HepG2 (cell line): ENCODE results near the gene ZNF74. TPM values are rescaled to one million over a fixed set of nuclear protein-coding genes. Genes with fewer than 3 reads are reported as not detected.

ENCODE experiments used
- ATM ChIP-seq: fragments of 450-650 bp; IDR thresholded peaks from 2 replicates; pipeline ENCODE4 v1.7.1; 2017; ENCODE audit warnings: mild to moderate bottlenecking, borderline replicate concordance
- JUND ChIP-seq: sonication (generic); formaldehyde crosslinking; IDR thresholded peaks from 2 replicates; pipeline ENCODE4 v1.8.0; 2022; ENCODE audit warnings: mild to moderate bottlenecking, missing genetic modification reagents
- KLF13 ChIP-seq: sonication (generic); formaldehyde crosslinking; IDR thresholded peaks from 2 replicates; pipeline ENCODE4 v1.4.0; 2020; ENCODE audit warnings: mild to moderate bottlenecking, missing genetic modification reagents
- PAWR ChIP-seq: sonication (generic); formaldehyde crosslinking; IDR thresholded peaks from 2 replicates; pipeline ENCODE4 v1.4.0; 2020; ENCODE audit warnings: missing genetic modification reagents, mild to moderate bottlenecking, borderline replicate concordance
- SAP130 ChIP-seq: IDR thresholded peaks from 2 replicates; pipeline ENCODE4 v1.6.1; 2016; ENCODE audit warnings: low read depth
- SMAD1 ChIP-seq: sonication (generic); formaldehyde crosslinking; IDR thresholded peaks from 2 replicates; pipeline ENCODE4 v1.4.0; 2020; ENCODE audit warnings: missing genetic modification reagents, low read depth, mild to moderate bottlenecking, borderline replicate concordance
- ZNF263 ChIP-seq: sonication (generic); formaldehyde crosslinking; IDR thresholded peaks from 2 replicates; pipeline ENCODE4 v1.4.0; 2020; ENCODE audit warnings: missing genetic modification reagents
- ZNF451 ChIP-seq: sonication (generic); formaldehyde crosslinking; IDR thresholded peaks from 2 replicates; pipeline ENCODE4 v1.5.0; 2020; ENCODE audit warnings: mild to moderate bottlenecking, missing genetic modification reagents
- ZNF501 ChIP-seq: sonication (generic); formaldehyde crosslinking; IDR thresholded peaks from 2 replicates; pipeline ENCODE4 v1.5.1; 2020; ENCODE audit warnings: mild to moderate bottlenecking, moderate library complexity, missing genetic modification reagents
- ZNF891 ChIP-seq: sonication (generic); formaldehyde crosslinking; IDR thresholded peaks from 2 replicates; pipeline ENCODE4 v1.5.0; 2020; ENCODE audit warnings: mild to moderate bottlenecking, missing genetic modification reagents
- ZSCAN31 ChIP-seq: sonication (generic); formaldehyde crosslinking; IDR thresholded peaks from 2 replicates; pipeline ENCODE4 v1.5.0; 2020; ENCODE audit warnings: low read depth, mild to moderate bottlenecking, missing genetic modification reagents
- polyA plus RNA-seq, 8 experiments: library from polyadenylated mRNA; depleted of rRNA in 3 of 8; stranded (reverse) in 7 of 8; unstranded in 1 of 8; fragments of >200 nt; fragmentation: Illumina TruSeq in 4 of 8; extraction: Trizol in 4 of 8; gene quantifications; 2 replicates each; pipeline versions ENCODE4 v1.2.1 to v1.2.3, GENCODE V29; 2011 to 2016; ENCODE audit warnings: low read depth in 4 of 8, missing spikeins in 1 of 8, mixed read lengths in 1 of 8; ENCODE audit not compliant: insufficient read depth in 1 of 8
- total RNA-seq, 5 experiments: library from RNA; depleted of rRNA; stranded (reverse); fragments of >200 nt; fragmentation: Illumina TruSeq; extraction: Trizol; gene quantifications; 2 replicates each; pipeline ENCODE4 v1.2.3, GENCODE V29; 2016; ENCODE audit warnings: low read depth in 1 of 5
- TF ChIP-seq, protein P1 (sequence below): sonication (generic); formaldehyde crosslinking; IDR thresholded peaks from 2 replicates; pipeline ENCODE4 v1.8.1; 2022; ENCODE audit warnings: mild to moderate bottlenecking, missing genetic modification reagents
- TF ChIP-seq, protein P2 (sequence below): sonication (generic); formaldehyde crosslinking; IDR thresholded peaks from 2 replicates; pipeline ENCODE4 v1.4.0; 2020; ENCODE audit warnings: mild to moderate bottlenecking, missing genetic modification reagents
- TF ChIP-seq, protein P3 (sequence below): sonication (generic); formaldehyde crosslinking; IDR thresholded peaks from 2 replicates; pipeline ENCODE4 v1.5.0; 2020; ENCODE audit warnings: missing genetic modification reagents
- TF ChIP-seq, protein P4 (sequence below): sonication (generic); formaldehyde crosslinking; IDR thresholded peaks from 2 replicates; pipeline ENCODE4 v1.4.0; 2020; ENCODE audit warnings: mild to moderate bottlenecking, missing genetic modification reagents

ZNF74 gene
- total and polyA plus RNA-seq, 2 of the 13 experiments (the other 11 are each of a cell fraction or from before 2014, with no cell fraction given) = 6.3 to 9.1 TPM

DNA sequence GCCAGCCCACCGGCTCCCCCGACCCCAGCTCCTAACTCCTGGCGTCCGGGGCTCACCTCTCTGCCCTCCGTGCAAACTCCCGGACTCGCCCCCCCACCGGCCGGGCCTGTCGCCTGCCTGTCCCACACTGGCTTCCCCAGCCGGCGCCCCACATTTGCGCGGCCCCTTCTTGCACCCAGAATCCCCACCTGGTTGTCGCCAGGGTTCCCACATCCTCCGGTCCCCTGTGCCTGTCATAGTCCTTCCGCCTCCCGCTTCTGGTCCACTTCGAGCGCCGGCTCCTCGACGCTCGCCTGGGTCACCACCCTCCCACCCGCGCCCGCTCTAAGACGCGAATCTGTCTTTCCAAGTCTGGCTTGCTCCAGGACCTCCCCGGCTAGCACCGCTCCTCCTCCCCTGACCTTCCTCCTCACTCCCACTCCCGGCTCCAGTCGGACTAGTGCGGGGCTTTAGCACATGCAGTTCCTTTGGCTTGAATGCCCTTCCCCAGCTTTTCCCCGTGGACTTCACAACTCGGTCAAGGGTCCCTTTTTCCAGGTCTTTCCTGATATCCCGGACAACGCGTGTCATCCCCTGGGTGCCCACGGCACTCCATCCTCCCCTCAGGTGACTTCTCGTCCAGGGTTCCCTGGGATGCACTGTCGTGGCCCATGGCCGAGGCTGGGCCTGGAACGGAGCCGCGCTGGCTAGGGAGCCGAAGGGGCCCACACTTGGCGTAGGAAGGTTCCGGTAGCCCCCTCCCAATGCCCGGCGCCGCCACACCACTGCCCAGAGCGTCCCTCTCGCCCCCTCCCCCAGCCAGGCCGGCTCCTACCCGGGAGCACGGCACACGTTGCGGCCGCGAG lies 43.0 kb downstream of the ZNF74 start (continued):
- TF ChIP-seq, protein P1, sequence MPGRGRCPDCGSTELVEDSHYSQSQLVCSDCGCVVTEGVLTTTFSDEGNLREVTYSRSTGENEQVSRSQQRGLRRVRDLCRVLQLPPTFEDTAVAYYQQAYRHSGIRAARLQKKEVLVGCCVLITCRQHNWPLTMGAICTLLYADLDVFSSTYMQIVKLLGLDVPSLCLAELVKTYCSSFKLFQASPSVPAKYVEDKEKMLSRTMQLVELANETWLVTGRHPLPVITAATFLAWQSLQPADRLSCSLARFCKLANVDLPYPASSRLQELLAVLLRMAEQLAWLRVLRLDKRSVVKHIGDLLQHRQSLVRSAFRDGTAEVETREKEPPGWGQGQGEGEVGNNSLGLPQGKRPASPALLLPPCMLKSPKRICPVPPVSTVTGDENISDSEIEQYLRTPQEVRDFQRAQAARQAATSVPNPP = no peak
- TF ChIP-seq, protein P2, sequence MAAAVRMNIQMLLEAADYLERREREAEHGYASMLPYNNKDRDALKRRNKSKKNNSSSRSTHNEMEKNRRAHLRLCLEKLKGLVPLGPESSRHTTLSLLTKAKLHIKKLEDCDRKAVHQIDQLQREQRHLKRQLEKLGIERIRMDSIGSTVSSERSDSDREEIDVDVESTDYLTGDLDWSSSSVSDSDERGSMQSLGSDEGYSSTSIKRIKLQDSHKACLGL (CRISPR knock-in tag) = no peak
- no peak for TF ChIP-seq ATM
- TF ChIP-seq, protein P3, sequence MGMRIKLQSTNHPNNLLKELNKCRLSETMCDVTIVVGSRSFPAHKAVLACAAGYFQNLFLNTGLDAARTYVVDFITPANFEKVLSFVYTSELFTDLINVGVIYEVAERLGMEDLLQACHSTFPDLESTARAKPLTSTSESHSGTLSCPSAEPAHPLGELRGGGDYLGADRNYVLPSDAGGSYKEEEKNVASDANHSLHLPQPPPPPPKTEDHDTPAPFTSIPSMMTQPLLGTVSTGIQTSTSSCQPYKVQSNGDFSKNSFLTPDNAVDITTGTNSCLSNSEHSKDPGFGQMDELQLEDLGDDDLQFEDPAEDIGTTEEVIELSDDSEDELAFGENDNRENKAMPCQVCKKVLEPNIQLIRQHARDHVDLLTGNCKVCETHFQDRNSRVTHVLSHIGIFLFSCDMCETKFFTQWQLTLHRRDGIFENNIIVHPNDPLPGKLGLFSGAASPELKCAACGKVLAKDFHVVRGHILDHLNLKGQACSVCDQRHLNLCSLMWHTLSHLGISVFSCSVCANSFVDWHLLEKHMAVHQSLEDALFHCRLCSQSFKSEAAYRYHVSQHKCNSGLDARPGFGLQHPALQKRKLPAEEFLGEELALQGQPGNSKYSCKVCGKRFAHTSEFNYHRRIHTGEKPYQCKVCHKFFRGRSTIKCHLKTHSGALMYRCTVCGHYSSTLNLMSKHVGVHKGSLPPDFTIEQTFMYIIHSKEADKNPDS = no peak
- TF ChIP-seq SMAD1 = no peak
- no peak for TF ChIP-seq JUND (CRISPR knock-in tag)
- TF ChIP-seq ZNF891 = no peak
- TF ChIP-seq ZSCAN31 (CRISPR knock-in tag) = peak; percentile 29; the same call in 1 of the 2 replicates
- no peak for TF ChIP-seq ZNF501 (CRISPR knock-in tag)
- peak; percentile 11; the same call in 1 of the 2 replicates for TF ChIP-seq SAP130 (CRISPR knock-in tag)
- TF ChIP-seq PAWR (CRISPR knock-in tag) = no peak
- TF ChIP-seq KLF13 (CRISPR knock-in tag) = 0 out of 2 replicates have a peak, but pooled peaks have one; percentile 54
- TF ChIP-seq ZNF263 = no peak; the same call in 1 of the 2 replicates
- TF ChIP-seq, protein P4, sequence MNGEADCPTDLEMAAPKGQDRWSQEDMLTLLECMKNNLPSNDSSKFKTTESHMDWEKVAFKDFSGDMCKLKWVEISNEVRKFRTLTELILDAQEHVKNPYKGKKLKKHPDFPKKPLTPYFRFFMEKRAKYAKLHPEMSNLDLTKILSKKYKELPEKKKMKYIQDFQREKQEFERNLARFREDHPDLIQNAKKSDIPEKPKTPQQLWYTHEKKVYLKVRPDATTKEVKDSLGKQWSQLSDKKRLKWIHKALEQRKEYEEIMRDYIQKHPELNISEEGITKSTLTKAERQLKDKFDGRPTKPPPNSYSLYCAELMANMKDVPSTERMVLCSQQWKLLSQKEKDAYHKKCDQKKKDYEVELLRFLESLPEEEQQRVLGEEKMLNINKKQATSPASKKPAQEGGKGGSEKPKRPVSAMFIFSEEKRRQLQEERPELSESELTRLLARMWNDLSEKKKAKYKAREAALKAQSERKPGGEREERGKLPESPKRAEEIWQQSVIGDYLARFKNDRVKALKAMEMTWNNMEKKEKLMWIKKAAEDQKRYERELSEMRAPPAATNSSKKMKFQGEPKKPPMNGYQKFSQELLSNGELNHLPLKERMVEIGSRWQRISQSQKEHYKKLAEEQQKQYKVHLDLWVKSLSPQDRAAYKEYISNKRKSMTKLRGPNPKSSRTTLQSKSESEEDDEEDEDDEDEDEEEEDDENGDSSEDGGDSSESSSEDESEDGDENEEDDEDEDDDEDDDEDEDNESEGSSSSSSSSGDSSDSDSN (CRISPR knock-in tag) = peak; percentile 66
- no peak for TF ChIP-seq ZNF451 (CRISPR knock-in tag)
